IPS-NIHi7 (cell line): Measurements from ENCODE around the gene SCN8A.
"Not testable (repeated sequence)": the region's sequence is repeated elsewhere in the genome, so short reads cannot be mapped to it uniquely, and the experiment has no call there.

ENCODE experiments used
- DNase-seq: peaks from one replicate; pipeline ENCODE4 v3.0.0; 2012; ENCODE audit warnings: mixed read lengths; ENCODE audit errors: extremely low spot score

SCN8A gene

DNA sequence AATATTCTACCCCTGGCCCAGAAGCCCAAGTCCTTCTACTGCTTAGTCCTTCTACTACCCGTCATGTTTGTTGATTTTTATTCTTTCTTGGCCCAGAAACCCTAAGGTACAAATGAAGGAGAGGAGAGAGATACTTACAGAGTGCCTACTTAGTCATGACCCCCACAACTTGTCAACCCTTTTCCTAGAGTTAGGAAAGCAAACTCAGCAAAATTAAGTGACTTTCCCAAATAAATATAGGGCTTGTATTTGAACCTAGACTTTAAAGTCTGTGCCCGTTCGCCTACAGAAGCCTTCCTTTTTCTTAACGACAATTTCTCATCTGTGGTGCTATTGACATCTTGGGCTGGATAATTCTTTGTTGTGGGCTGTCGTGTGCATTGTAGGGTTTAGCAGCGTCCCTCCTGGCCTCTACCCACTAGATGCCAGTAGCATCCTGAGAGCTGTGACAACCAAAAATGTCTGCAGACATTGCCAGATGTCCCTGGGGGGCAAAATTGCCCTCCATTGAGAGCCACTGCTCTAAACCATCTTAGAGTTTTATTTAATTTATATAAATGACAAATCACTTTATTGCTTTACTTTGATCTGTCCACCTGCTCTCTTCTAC lies 175.1 kb downstream of the SCN8A start:
- DNase-seq = no peak

- no peak for DNase-seq
These were observed 180.0 kb downstream of the SCN8A start for GRCh38 chr12:51771008-51771407.

DNA sequence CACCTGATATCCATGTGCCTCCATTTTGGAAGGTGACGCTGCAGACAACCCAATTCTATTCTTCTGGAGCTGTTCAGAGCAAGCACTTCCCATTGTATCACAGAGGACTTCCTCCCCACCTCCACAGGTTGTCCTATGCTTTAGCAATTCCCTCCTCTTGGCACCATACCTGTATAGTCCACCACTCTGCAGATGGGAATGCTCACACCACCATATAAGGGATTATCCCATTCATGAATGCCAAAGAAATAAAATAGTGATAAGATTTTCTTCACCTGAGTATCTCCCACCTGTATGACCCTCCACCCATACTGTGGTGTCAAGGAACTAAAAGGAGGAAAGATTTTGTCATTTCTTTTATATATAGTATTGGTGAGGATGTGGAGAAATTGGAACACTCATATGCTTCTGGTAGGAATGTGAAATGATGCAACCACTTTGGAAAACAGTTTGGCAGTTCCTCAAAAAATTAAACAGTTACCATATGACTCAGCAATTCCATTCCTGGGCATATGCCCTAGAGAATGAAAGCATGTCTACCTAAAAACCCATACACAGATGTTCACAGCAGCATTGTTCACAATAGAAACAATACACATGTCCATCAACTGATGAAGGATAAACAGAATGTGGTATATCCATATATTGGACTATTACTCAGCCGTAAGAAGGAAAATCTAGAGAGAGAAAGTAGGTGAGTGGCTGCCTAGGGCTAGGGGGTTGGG lies 182.3 kb downstream of the SCN8A start:
- no peak for DNase-seq

GRCh38 chr12:51774933-51775332 lies 183.9 kb downstream of the SCN8A start:
- no peak for DNase-seq

GRCh38 chr12:51777457-51777856 lies 186.4 kb downstream of the SCN8A start:
- DNase-seq = peak; percentile 22

GRCh38 chr12:51777973-51778372 lies 186.9 kb downstream of the SCN8A start:
- no peak for DNase-seq

GRCh38 chr12:51779876-51780275 lies 188.8 kb downstream of the SCN8A start:
- DNase-seq = no peak

DNA sequence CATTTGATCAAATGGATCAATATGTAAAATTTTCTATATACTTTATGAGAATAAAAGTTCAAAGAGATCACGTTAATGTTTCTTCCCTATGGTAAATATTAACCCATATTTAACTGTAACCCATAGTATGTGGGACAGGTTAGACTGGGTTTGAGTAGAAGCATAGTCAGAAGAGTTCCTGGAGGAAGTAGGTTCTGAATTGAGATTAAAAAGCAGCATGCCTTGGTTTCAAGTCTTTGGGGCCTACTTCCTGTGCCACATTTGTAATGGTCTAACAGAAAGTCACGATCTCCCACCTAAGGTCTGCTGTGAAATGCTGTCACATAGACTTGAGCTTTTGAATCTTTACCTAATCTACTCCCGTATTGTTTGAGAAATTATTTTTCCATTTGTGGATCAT lies 193.7 kb downstream of the SCN8A start:
- no peak for DNase-seq

DNA sequence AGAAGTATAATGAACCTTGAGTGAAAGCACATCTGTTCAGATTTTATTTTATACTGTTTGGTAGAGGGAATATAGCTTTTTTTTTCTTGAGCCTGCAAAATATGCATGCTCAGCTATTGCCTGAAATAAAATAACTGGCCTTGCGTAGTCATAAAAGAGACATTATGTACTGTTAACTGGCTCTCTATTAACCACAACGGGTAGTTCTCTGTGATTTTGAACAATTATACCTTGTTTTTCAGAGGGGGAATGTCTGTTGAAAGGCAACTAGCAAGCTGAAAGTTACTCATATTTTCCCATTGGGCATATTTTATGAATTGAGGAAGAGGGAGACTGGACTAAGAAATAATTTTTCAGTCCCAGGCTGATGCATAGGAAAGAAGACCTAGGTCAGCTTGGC lies 194.9 kb downstream of the SCN8A start:
- DNase-seq = no peak

DNA sequence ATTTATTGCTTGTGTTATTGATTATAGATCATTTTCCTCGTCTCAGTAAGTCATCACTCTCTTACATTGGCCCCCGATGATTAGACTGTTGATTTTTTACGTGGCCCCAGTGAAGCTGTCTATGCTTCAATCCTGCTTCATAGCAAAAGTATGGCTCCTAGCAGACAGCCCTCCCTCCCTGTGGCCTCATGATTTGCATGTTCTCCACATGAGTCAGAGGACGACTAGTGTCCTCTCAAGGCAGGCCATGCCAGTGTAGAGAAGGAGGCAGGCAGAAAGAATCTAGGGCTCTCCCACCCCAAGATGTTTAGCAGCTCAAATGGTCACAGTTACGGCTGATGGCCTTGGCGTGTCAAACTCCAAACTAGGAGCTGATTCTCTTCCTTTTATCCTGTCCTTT lies 197.8 kb downstream of the SCN8A start:
- DNase-seq = peak; percentile 39

DNA sequence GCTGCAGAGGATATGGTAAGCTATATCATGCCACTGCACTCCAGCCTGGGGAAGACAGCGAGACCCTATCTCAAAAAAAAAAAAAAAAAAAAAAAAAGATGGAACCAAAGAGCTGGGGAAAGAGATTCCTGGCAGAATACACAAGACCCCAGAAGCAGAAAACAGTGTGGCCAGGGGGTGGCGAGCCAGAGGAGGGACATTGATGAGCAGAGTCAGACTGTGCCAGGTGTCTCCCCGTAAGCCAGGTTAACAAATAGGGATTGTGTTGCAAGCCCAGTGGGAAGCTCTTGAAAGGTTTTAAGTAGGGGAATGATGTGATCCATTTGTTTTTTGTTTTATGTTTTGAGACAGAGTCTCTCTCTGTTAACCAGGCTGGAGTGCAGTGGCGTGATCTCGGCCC lies 201.4 kb downstream of the SCN8A start:
- DNase-seq = no peak

DNA sequence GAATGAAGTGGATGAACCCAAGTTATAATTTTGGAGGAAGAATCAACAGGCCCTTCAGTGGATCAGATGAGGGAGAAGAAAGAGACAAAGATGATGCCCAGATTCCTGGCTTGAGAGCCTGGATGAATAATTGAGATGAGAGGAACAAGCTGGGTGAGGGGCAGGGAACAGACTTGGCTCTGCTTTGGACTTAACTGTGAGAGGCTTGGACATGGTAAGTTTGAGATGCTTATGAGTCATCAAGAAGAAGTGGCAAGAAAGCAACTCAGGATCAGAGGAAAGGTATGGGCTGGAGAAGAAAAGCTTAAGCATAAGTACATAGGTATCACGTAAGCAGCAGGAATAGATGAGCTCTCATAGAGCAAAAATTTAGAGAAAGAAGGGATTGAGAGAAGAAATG lies 202.2 kb downstream of the SCN8A start:
- no peak for DNase-seq

DNA sequence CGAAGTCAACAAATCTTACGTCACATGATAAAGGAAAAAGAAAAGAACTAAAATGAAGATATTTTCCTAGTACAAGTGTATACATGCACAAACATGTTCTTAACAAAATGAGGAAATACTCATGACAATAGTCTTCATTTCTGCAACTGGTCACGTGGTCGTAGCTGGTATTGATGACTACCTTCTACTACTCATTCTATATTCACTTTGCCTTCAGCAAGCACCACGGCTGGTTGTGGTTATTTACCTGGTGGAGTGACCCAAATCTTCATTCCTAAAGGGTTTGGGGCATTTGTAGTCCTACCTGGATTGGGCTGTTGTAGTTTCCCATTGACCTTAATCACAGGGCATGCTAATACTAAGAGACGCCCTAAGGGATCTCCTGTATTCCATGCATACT lies 206.3 kb downstream of the SCN8A start:
- DNase-seq = no peak

- not testable (repeated sequence) for DNase-seq
These were observed 207.0 kb downstream of the SCN8A start for GRCh38 chr12:51798051-51798450.

- DNase-seq = no peak
These were observed 207.5 kb downstream of the SCN8A start for GRCh38 chr12:51798501-51798900.

DNA sequence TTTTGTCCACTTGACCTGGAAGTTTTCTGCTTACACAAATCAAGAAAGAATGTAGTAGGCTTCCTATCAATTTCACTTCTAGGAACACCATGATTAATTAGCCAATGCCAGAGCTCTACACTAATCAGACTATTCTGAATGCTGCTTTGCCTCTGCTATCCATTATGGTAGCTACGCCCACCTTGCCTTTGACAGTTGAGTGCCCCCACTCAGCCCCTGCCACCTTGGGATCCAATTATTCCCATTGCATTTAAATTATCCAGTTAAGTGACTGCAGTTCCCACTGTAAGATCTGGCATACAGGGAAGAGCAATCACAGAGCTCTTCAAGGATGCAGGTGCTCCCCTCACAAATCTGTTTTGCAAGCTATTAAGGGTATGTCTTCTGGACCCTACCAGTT lies 210.0 kb downstream of the SCN8A start:
- no peak for DNase-seq

DNA sequence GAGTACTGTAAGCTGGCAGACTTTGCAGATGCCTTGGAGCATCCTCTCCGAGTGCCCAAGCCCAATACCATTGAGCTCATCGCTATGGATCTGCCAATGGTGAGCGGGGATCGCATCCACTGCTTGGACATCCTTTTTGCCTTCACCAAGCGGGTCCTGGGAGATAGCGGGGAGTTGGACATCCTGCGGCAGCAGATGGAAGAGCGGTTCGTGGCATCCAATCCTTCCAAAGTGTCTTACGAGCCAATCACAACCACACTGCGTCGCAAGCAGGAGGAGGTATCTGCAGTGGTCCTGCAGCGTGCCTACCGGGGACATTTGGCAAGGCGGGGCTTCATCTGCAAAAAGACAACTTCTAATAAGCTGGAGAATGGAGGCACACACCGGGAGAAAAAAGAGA lies 215.9 kb downstream of the SCN8A start:
- no peak for DNase-seq

GRCh38 chr12:51809193-51809592 lies 218.2 kb downstream of the SCN8A start:
- no peak for DNase-seq

DNA sequence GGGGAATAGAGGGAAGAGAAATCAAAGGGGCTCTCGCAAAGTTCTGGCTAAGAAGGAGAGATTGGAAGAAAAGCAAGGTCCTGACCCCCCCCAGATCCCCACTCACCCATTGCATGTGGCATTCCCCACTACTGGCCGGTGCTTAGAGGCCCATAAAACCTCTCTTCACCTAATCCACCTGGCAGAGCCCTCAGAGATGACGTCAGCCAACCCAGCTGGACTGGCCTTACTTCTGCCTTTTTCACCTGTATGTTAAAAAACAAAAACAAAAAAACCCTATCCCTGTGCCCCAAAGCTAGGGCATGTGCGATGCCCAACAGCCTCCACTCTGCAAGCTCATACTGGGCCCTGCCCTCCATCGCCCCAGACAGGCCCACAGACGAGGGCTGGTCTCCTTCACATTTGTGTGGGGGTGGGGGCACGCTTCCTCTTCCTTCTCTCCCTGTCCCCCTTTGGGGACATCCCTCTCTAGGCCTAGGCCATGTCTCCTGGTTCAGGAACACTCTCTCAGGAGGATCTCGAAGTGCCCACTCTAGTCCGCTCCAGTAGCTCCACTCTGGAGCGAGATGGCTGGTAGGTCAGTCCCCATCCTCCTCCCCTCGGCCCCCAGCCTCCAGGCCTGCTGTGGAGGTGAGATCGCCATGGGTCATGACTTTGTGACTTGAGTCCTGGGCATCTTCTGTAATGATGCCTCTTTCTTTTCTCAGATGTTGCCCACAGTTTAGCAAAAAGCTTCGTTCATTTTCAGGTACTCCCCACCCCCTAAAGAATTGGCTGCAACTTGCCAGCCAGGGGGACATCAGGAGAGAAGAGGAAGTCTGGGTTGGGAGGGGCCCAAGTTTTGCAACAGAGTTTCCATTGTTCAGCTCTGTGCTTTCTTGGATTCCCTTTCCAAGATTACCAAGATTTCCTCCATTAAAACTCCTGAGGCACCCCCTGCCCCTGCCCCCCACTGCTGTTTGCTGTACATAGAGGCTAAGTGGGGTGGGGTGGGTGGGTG lies 220.5 kb downstream of the SCN8A start:
- DNase-seq = no peak

GRCh38 chr12:51812871-51813270 lies 221.8 kb downstream of the SCN8A start:
- no peak for DNase-seq

DNA sequence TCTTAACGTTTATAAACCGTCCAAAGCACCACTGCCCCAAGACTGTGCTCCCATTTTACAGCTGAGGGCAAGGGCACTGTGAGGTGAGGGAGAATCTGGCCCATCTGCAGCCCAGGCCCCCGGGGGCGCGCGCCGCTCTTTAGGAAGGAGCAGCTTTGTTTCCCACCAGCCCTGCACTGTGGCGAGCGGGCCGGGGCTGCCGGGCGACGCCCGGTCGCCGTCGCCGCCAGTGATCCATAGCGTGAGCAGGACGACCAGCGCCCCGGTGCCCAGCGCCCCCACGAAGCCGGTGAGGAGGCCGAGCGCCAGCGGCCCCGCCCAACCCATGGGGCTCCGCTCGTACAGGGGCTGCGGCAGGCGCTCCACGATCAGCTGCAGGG lies 222.9 kb downstream of the SCN8A start:
- peak; percentile 66 for DNase-seq

DNA sequence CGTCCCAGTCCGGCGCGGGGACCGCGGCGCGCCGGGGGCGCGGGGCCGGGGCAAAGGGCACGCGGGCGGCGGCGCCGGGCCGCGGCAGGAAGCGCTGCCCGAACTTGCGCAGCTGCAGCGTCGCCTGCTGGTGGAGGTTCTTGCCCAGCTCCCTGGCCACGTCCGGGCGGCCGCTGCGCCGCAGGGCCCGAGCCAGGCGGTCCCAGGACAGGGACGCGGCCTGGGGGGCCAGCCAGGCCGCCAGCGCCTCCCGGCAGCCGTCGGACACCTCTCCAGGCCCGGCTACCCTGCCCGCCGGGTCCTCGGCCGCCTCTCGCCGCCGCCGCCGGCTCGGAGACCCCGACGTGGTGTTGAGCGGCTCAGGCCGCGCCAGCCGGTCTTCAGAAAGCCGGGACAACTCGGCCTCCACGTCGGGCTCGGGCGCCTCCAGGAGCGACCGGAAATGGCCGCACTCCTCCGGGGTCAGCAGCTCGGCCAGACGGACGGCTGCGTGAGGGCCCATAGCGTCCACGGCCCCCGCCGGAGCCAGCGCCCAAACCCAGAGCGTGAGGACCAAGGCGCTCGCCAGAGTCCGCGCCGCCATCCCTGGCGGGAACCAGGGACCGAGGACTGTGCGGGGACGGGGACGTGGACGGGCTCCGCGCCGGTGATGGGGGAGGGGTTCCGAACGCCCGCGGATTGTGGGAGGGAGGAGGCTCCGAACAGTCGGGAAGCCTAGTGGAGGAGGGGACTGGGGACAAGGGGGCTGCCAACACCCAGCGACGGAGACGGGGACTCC lies 223.5 kb downstream of the SCN8A start:
- DNase-seq = peak; percentile 88
